Cerebellar cortex (tissue), 1 donor: ENCODE measurements around the gene BBC3.

ENCODE experiments used
- DNase-seq: peaks from one replicate; pipeline ENCODE4 v3.0.0-alpha.2; 2015; ENCODE audit warnings: low spot score

BBC3 gene

GRCh38 chr19:47230054-47230920 is 712 bp downstream of the BBC3 start:
- no peak for DNase-seq

GRCh38 chr19:47229676-47230053 is 1.3 kb downstream of the BBC3 start:
- peak; percentile 66 for DNase-seq

- peak; percentile 66 for DNase-seq
These were observed 1.9 kb downstream of the BBC3 start for GRCh38 chr19:47228937-47229675.

GRCh38 chr19:47228168-47228936 is 2.6 kb downstream of the BBC3 start:
- peak; percentile 59 for DNase-seq

GRCh38 chr19:47227352-47228167 is 3.4 kb downstream of the BBC3 start:
- DNase-seq: peak; percentile 92

- peak; percentile 82 for DNase-seq
These were observed 4.3 kb downstream of the BBC3 start for GRCh38 chr19:47226426-47227351.

- DNase-seq: peak; percentile 87
These were observed 5.1 kb downstream of the BBC3 start for GRCh38 chr19:47225746-47226425.

- DNase-seq: no peak
These were observed 9.1 kb downstream of the BBC3 start for GRCh38 chr19:47221890-47222289.

- DNase-seq: no peak
These were observed 9.7 kb downstream of the BBC3 start for GRCh38 chr19:47221080-47221841.

GRCh38 chr19:47215581-47215980 is 15.4 kb downstream of the BBC3 start:
- DNase-seq: no peak

GRCh38 chr19:47210689-47211316 is 20.2 kb downstream of the BBC3 start:
- DNase-seq: peak; percentile 82

GRCh38 chr19:47210180-47210490 is 20.9 kb downstream of the BBC3 start:
- no peak for DNase-seq

- no peak for DNase-seq
These were observed 21.4 kb downstream of the BBC3 start for GRCh38 chr19:47209319-47210179.

GRCh38 chr19:47203254-47203653 is 27.7 kb downstream of the BBC3 start:
- DNase-seq: no peak

- no peak for DNase-seq
These were observed 30.5 kb downstream of the BBC3 start for GRCh38 chr19:47200530-47200929.

- DNase-seq: no peak
These were observed 33.9 kb downstream of the BBC3 start for GRCh38 chr19:47197141-47197540.

- DNase-seq: no peak
These were observed 35.6 kb downstream of the BBC3 start for GRCh38 chr19:47195434-47195833.
